Measurements from ENCODE around the gene DOCK2.

The DOCK2 gene

GRCh38 chr5:169911448-169912212 is 274.6 kb downstream of the DOCK2 start:
- no peak for ATAC-seq

GRCh38 chr5:169913479-169913878 is 276.4 kb downstream of the DOCK2 start:
- no peak for ATAC-seq

- ATAC-seq: no peak
These were observed 277.7 kb downstream of the DOCK2 start for GRCh38 chr5:169914766-169915165.

- ATAC-seq: no peak
These were observed 280.4 kb downstream of the DOCK2 start for GRCh38 chr5:169917500-169917899.

GRCh38 chr5:169918228-169918627 is 281.2 kb downstream of the DOCK2 start:
- ATAC-seq: no peak

GRCh38 chr5:169920474-169920873 is 283.4 kb downstream of the DOCK2 start:
- ATAC-seq: no peak

GRCh38 chr5:169921384-169921783 is 284.3 kb downstream of the DOCK2 start:
- no peak for ATAC-seq

- no peak for ATAC-seq
These were observed 284.9 kb downstream of the DOCK2 start for GRCh38 chr5:169921949-169922348.

- ATAC-seq: no peak
These were observed 285.4 kb downstream of the DOCK2 start for GRCh38 chr5:169922474-169922873.

GRCh38 chr5:169923988-169924387 is 286.9 kb downstream of the DOCK2 start:
- no peak for ATAC-seq

GRCh38 chr5:169933127-169933526 is 296.1 kb downstream of the DOCK2 start:
- ATAC-seq: no peak

- ATAC-seq: no peak
These were observed 296.5 kb downstream of the DOCK2 start for GRCh38 chr5:169933616-169934015.

- ATAC-seq: no peak
These were observed 297.9 kb downstream of the DOCK2 start for GRCh38 chr5:169934990-169935389.

- ATAC-seq: no peak
These were observed 298.7 kb downstream of the DOCK2 start for GRCh38 chr5:169935762-169936161.

GRCh38 chr5:169938439-169938838 is 301.4 kb downstream of the DOCK2 start:
- no peak for ATAC-seq

GRCh38 chr5:169939731-169940130 is 302.7 kb downstream of the DOCK2 start:
- no peak for ATAC-seq

GRCh38 chr5:169941542-169941941 is 304.5 kb downstream of the DOCK2 start:
- no peak for ATAC-seq

GRCh38 chr5:169942181-169942580 is 305.1 kb downstream of the DOCK2 start:
- ATAC-seq: no peak

- no peak for ATAC-seq
These were observed 306.0 kb downstream of the DOCK2 start for GRCh38 chr5:169943026-169943425.

- ATAC-seq: no peak
These were observed 307.0 kb downstream of the DOCK2 start for GRCh38 chr5:169944115-169944514.

- no peak for ATAC-seq
These were observed 308.0 kb downstream of the DOCK2 start for GRCh38 chr5:169944922-169945680.

GRCh38 chr5:169945831-169946261 is 308.8 kb downstream of the DOCK2 start:
- no peak for ATAC-seq

GRCh38 chr5:169946743-169947295 is 309.7 kb downstream of the DOCK2 start:
- no peak for ATAC-seq

- ATAC-seq: no peak
These were observed 313.3 kb downstream of the DOCK2 start for GRCh38 chr5:169950333-169950732.

All from activated CD4-positive, CD25-positive, alpha-beta regulatory T cell treated with anti-CD3 and anti-CD28 coated beads, Interleukin-2, amount 50 U/mL, for 24 hours (primary cell).